Measurements from ENCODE around the gene PCDH9.

The PCDH9 gene

GRCh38 chr13:66354879-66355751 lies 875.0 kb downstream of the PCDH9 start:
- no peak for DNase-seq

- no peak for DNase-seq
Observed at GRCh38 chr13:66353664-66354063, 876.5 kb downstream of the PCDH9 start.

GRCh38 chr13:66349966-66350365 lies 880.2 kb downstream of the PCDH9 start:
- DNase-seq: no peak

GRCh38 chr13:66348745-66349690 lies 881.1 kb downstream of the PCDH9 start:
- DNase-seq: no peak

- DNase-seq: no peak
Observed at GRCh38 chr13:66347486-66348117, 882.5 kb downstream of the PCDH9 start.

GRCh38 chr13:66345971-66346370 lies 884.2 kb downstream of the PCDH9 start:
- no peak for DNase-seq

- no peak for DNase-seq
Observed at GRCh38 chr13:66345518-66345810, 884.7 kb downstream of the PCDH9 start.

- no peak for DNase-seq
Observed at GRCh38 chr13:66344805-66345517, 885.2 kb downstream of the PCDH9 start.

- DNase-seq: no peak
Observed at GRCh38 chr13:66343224-66343828, 886.8 kb downstream of the PCDH9 start.

GRCh38 chr13:66341635-66342377 lies 888.3 kb downstream of the PCDH9 start:
- DNase-seq: no peak

- DNase-seq: no peak
Observed at GRCh38 chr13:66339214-66339613, 890.9 kb downstream of the PCDH9 start.

- DNase-seq: no peak
Observed at GRCh38 chr13:66338542-66338941, 891.6 kb downstream of the PCDH9 start.

GRCh38 chr13:66335626-66336025 lies 894.5 kb downstream of the PCDH9 start:
- no peak for DNase-seq

- no peak for DNase-seq
Observed at GRCh38 chr13:66329988-66330451, 900.1 kb downstream of the PCDH9 start.

- no peak for DNase-seq
Observed at GRCh38 chr13:66328476-66328875, 901.7 kb downstream of the PCDH9 start.

GRCh38 chr13:66323745-66324347 lies 906.3 kb downstream of the PCDH9 start:
- no peak for DNase-seq

- no peak for DNase-seq
Observed at GRCh38 chr13:66322936-66323335, 907.2 kb downstream of the PCDH9 start.

- DNase-seq: no peak
Observed at GRCh38 chr13:66322193-66322740, 907.9 kb downstream of the PCDH9 start.

GRCh38 chr13:66314911-66315310 lies 915.2 kb downstream of the PCDH9 start:
- no peak for DNase-seq

GRCh38 chr13:66313413-66313812 lies 916.7 kb downstream of the PCDH9 start:
- no peak for DNase-seq

All from activated effector memory CD4-positive, alpha-beta T cell treated with anti-CD3 and anti-CD28 coated beads, Interleukin-2, amount 50 U/mL, for 16 hours (primary cell).